Memory B cell (primary cell): Measurements from ENCODE around the gene PDK1.

Source experiments
- ATAC-seq: fragments of 150-1000 bp; cut with Tn5 transposase; 2 replicates; pipeline ENCODE4 v1.10.0; 2021; ENCODE audit warnings: low read depth, mild to moderate bottlenecking, moderate library complexity
- DNase-seq, 2 donors: peaks; one replicate each; pipeline ENCODE4 v3.0.0; 2022; ENCODE audit warnings: low spot score in 2 of 2
- H3K27ac Mint-ChIP-seq: one replicate; pipeline ENCODE4 v1.8.0; 2022; ENCODE audit warnings: mild to moderate bottlenecking, moderate library complexity, mixed read lengths
- H3K27me3 Mint-ChIP-seq: one replicate; pipeline ENCODE4 v1.8.0; 2022; ENCODE audit warnings: mixed read lengths
- H3K36me3 Mint-ChIP-seq: one replicate; pipeline ENCODE4 v1.8.0; 2022; ENCODE audit warnings: mild to moderate bottlenecking, mixed read lengths
- H3K4me1 Mint-ChIP-seq: one replicate; pipeline ENCODE4 v1.8.0; 2022; ENCODE audit warnings: mixed read lengths
- H3K4me3 Mint-ChIP-seq: one replicate; pipeline ENCODE4 v1.8.0; 2022; ENCODE audit warnings: mild to moderate bottlenecking, moderate library complexity, mixed read lengths
- H3K9me3 Mint-ChIP-seq: one replicate; pipeline ENCODE4 v1.8.0; 2022; ENCODE audit warnings: mixed read lengths

PDK1 gene

GRCh38 chr2:172655838-172656573 lies 100.1 kb downstream of the PDK1 start:
- ATAC-seq: no peak
- Mint-ChIP-seq H3K9me3 (peaks cover 12% of the 10 kb centered on the region), H3K27ac (no peak overlapping the region), H3K4me3 (no peak overlapping the region), H3K4me1 (no peaks in the 10 kb centered on the region), H3K36me3 (no peaks in the 10 kb centered on the region), H3K27me3 (peaks cover 2% of the 10 kb centered on the region)
- no peak for DNase-seq
